Measurements from ENCODE around the gene CBX8.

CBX8 gene

GRCh38 chr17:79835470-79835899 lies 38.6 kb upstream of the CBX8 start:
- no peak for DNase-seq
- ATAC-seq, result no peak

- DNase-seq (peak; percentile 71), ATAC-seq (no peak)
Observed at GRCh38 chr17:79834565-79835469, 37.9 kb upstream of the CBX8 start.

- ATAC-seq, result no peak
Observed at GRCh38 chr17:79833744-79834564, 37.1 kb upstream of the CBX8 start.

GRCh38 chr17:79833110-79833450 lies 36.2 kb upstream of the CBX8 start:
- ATAC-seq, result no peak
- DNase-seq, result no peak

More at GRCh38 chr17:79833744-79834564, 37.1 kb upstream of the CBX8 start:
- no peak for DNase-seq

- ATAC-seq (no peak), DNase-seq (no peak)
Observed at GRCh38 chr17:79832218-79833109, 35.6 kb upstream of the CBX8 start.

GRCh38 chr17:79831265-79832217 lies 34.7 kb upstream of the CBX8 start:
- DNase-seq, result no peak
- ATAC-seq, result no peak

GRCh38 chr17:79830763-79831264 lies 33.9 kb upstream of the CBX8 start:
- ATAC-seq (no peak), DNase-seq (no peak)

- ATAC-seq (no peak), DNase-seq (no peak)
Observed at GRCh38 chr17:79830303-79830702, 33.4 kb upstream of the CBX8 start.

GRCh38 chr17:79829457-79829856 lies 32.6 kb upstream of the CBX8 start:
- ATAC-seq (no peak), DNase-seq (no peak)

- ATAC-seq (no peak), DNase-seq (no peak)
Observed at GRCh38 chr17:79829004-79829403, 32.1 kb upstream of the CBX8 start.

GRCh38 chr17:79826841-79827578 lies 30.1 kb upstream of the CBX8 start:
- no peak for ATAC-seq
- DNase-seq, result no peak

- DNase-seq (no peak), ATAC-seq (no peak)
Observed at GRCh38 chr17:79826204-79826680, 29.4 kb upstream of the CBX8 start.

- no peak for ATAC-seq
Observed at GRCh38 chr17:79825580-79825921, 28.7 kb upstream of the CBX8 start.

GRCh38 chr17:79824893-79825579 lies 28.2 kb upstream of the CBX8 start:
- DNase-seq (no peak), ATAC-seq (no peak)

More at GRCh38 chr17:79825580-79825921, 28.7 kb upstream of the CBX8 start:
- DNase-seq, result no peak

- no peak for DNase-seq
- ATAC-seq, result no peak
Observed at GRCh38 chr17:79824234-79824633, 27.4 kb upstream of the CBX8 start.

GRCh38 chr17:79822583-79823124 lies 25.8 kb upstream of the CBX8 start:
- DNase-seq (no peak), ATAC-seq (no peak)

GRCh38 chr17:79821331-79822095 lies 24.6 kb upstream of the CBX8 start:
- no peak for ATAC-seq
- no peak for DNase-seq

- ATAC-seq, result no peak
- no peak for DNase-seq
Observed at GRCh38 chr17:79820959-79821330, 24.1 kb upstream of the CBX8 start.
